Osteoblast (primary cell): ENCODE results near the gene TOP1. TPM values are rescaled to one million over a fixed set of nuclear protein-coding genes. Genes with fewer than 3 reads are reported as not detected.

Experiments used
- DNase-seq: peaks from one replicate; pipeline ENCODE4 v3.0.0; 2011; ENCODE audit warnings: low spot score, mixed read lengths; ENCODE audit not compliant: insufficient read length; ENCODE audit errors: missing footprints
- H2AFZ ChIP-seq: 2 replicates; pipeline ENCODE4 v1.6.0; 2011; ENCODE audit warnings: mild to moderate bottlenecking, low read length
- H3K27ac ChIP-seq: 2 replicates; pipeline ENCODE4 v1.5.1; 2011; ENCODE audit warnings: mild to moderate bottlenecking, low read depth, low read length, moderate library complexity
- H3K27me3 ChIP-seq: 2 replicates; pipeline ENCODE4 v1.6.0; 2012; ENCODE audit warnings: mild to moderate bottlenecking, control low read depth, inconsistent platforms, low read length, moderate library complexity; ENCODE audit not compliant: insufficient read depth
- H3K36me3 ChIP-seq: 2 replicates; pipeline ENCODE4 v1.5.1; 2011; ENCODE audit warnings: mild to moderate bottlenecking, low read length, control low read depth, moderate library complexity; ENCODE audit not compliant: insufficient read depth
- H3K4me1 ChIP-seq: 2 replicates; pipeline ENCODE4 v1.5.1; 2011; ENCODE audit warnings: mild to moderate bottlenecking, low read length, control low read depth, moderate library complexity; ENCODE audit not compliant: insufficient read depth
- H3K4me2 ChIP-seq: 2 replicates; pipeline ENCODE4 v1.6.0; 2011; ENCODE audit warnings: mild to moderate bottlenecking, low read length; ENCODE audit not compliant: insufficient read depth
- H3K4me3 ChIP-seq: fragments of 200-600 bp; sonication (generic); 3 replicates; pipeline ENCODE4 v1.5.1; 2012; ENCODE audit warnings: mild to moderate bottlenecking, low read length, inconsistent platforms; ENCODE audit not compliant: insufficient read depth
- H3K79me2 ChIP-seq: 2 replicates; pipeline ENCODE4 v1.6.0; 2012; ENCODE audit warnings: mild to moderate bottlenecking, low read length, control low read depth, inconsistent platforms; ENCODE audit not compliant: insufficient read depth
- H3K9me3 ChIP-seq: 2 replicates; pipeline ENCODE4 v1.5.1; 2011; ENCODE audit warnings: low read depth, low read length, control low read depth
- H4K20me1 ChIP-seq: 2 replicates; pipeline ENCODE4 v1.6.0; 2012; ENCODE audit warnings: mild to moderate bottlenecking, low read length, control low read depth; ENCODE audit not compliant: insufficient read depth
- total RNA-seq: library from RNA; depleted of rRNA; stranded (reverse); fragments of >200 nt; gene quantifications from 2 replicates; pipeline ENCODE4 v1.2.3, GENCODE V29; 2012
- TF ChIP-seq, protein P1 (sequence below): IDR thresholded peaks from 2 replicates; pipeline ENCODE4 v1.5.1; 2011; ENCODE audit warnings: mild to moderate bottlenecking, low read depth, low read length, moderate library complexity; ENCODE audit errors: extremely low read depth

Gene TOP1
- total RNA-seq, 1 donor, result 10.5 TPM

DNA sequence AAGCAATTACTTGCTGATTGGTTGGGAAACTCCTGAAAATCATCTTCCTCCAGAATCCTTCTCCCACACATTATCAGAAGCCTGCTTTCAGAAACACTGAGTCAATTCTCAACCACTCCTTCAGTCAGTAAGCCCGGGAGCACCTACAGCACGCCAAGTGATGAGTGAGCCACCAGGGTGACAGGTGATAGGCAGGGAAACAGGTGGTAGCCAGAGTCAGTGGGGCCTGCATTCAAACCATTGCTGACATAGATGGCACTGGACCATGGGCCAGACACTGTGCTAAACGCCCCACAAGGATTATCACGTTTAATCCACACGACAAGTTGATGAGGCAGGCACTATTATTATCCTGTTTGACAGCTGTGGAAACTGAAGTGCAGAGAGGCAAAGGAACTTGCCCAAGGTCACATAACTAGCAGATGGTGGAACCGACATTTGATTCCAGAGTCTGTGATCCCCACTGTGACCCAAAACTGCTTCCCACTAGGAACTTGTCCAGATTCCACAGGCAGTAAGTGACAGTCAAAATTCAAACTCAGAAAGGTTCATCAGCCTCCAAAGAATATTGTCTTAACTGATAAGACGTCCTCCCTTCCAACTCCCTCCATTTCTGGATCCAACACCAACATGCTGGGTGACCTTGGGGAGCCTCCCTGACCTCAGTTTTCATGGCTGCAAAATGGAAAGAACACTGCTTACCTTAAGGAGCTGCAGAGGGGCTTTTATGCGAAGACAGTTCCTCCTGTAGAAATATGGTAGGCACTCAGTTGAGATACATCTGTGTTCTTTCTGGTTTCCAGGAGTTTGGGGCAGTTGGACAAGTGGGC, 23.9 kb upstream of the TOP1 start:
- no peaks in the 10 kb centered on the region for H3K36me3 ChIP-seq
- H3K4me3 ChIP-seq, result no peak overlapping the region
- H3K4me1 ChIP-seq, result peaks cover 54% of the 10 kb centered on the region
- H2AFZ ChIP-seq, result no peak overlapping the region
- TF ChIP-seq, protein P1, sequence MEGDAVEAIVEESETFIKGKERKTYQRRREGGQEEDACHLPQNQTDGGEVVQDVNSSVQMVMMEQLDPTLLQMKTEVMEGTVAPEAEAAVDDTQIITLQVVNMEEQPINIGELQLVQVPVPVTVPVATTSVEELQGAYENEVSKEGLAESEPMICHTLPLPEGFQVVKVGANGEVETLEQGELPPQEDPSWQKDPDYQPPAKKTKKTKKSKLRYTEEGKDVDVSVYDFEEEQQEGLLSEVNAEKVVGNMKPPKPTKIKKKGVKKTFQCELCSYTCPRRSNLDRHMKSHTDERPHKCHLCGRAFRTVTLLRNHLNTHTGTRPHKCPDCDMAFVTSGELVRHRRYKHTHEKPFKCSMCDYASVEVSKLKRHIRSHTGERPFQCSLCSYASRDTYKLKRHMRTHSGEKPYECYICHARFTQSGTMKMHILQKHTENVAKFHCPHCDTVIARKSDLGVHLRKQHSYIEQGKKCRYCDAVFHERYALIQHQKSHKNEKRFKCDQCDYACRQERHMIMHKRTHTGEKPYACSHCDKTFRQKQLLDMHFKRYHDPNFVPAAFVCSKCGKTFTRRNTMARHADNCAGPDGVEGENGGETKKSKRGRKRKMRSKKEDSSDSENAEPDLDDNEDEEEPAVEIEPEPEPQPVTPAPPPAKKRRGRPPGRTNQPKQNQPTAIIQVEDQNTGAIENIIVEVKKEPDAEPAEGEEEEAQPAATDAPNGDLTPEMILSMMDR, result no peak
- H4K20me1 ChIP-seq, result no peaks in the 10 kb centered on the region
- peak overlapping the region; percentile 79 for H3K4me2 ChIP-seq
- no peaks in the 10 kb centered on the region for H3K9me3 ChIP-seq
- H3K79me2 ChIP-seq, result no peaks in the 10 kb centered on the region
- H3K27ac ChIP-seq, result peak overlapping the region; percentile 97
- DNase-seq, result peak; percentile 45
- H3K27me3 ChIP-seq, result no peaks in the 10 kb centered on the region

GRCh38 chr20:41005361-41005729, 23.3 kb upstream of the TOP1 start:
- peaks cover 60% of the 10 kb centered on the region for H3K4me1 ChIP-seq
- DNase-seq, result peak; percentile 92

DNA sequence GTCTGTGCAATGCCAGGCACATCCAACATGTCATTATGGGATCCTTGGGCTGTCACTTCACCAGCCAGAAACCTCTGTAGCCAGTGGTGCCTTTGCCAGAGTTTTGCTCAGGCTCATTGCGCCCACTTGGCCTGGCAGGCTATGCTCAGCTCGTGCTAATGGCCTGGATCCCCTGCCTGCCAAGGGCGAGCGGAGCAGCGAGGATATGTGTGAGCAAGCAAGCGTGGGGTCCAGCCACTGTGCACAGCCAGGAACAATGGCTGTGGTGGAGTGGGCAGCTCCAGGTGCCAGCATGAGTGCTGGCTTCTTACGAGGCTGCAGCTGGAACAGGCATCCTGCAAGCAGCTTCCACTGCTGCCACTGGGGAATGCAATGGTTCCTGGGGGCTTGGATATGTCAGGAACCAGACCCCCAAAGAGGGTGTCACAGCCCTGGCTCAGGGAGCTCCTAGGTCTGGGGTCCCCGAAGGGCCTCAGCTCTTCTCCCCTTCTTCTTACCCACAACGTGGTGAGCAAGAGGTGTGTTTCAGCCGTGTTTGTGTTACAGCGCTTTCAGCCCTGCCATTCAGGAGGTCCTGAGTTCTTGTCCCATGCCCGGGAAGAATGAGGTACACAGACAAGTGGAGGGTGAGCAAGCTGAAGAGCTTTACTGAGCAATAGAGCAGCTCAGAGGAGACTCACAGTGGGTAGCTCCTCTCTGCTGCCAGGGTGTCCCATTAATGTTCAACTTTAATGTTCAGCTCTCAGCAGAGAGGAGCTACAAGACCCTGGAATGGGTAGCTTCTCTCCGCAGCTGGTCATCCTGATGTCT, 22.3 kb upstream of the TOP1 start:
- no peaks in the 10 kb centered on the region for H3K79me2 ChIP-seq
- H3K4me2 ChIP-seq, result no peak overlapping the region
- no peaks in the 10 kb centered on the region for H4K20me1 ChIP-seq
- DNase-seq, result no peak
- no peaks in the 10 kb centered on the region for H3K36me3 ChIP-seq
- no peak overlapping the region for H2AFZ ChIP-seq
- H3K9me3 ChIP-seq, result no peaks in the 10 kb centered on the region
- H3K27me3 ChIP-seq, result no peaks in the 10 kb centered on the region
- peak overlapping the region; percentile 97 for H3K27ac ChIP-seq
- TF ChIP-seq, protein P1, result no peak
- H3K4me1 ChIP-seq, result peaks cover 60% of the 10 kb centered on the region
- H3K4me3 ChIP-seq, result no peak overlapping the region

More at GRCh38 chr20:41005361-41005729, 23.3 kb upstream of the TOP1 start:
- Histone ChIP-seq H4K20me1 (no peaks in the 10 kb centered on the region), H3K4me3 (no peak overlapping the region), H3K9me3 (no peaks in the 10 kb centered on the region), H3K4me2 (peak overlapping the region; percentile 21), H3K27ac (peak overlapping the region; percentile 97), H3K79me2 (no peaks in the 10 kb centered on the region), H3K27me3 (no peaks in the 10 kb centered on the region), H3K36me3 (no peaks in the 10 kb centered on the region), H2AFZ (peak overlapping the region; percentile 33)
- TF ChIP-seq, protein P1, result no peak
